H1 (cell line): ENCODE measurements around the gene EPHA6. TPM values are rescaled to one million over a fixed set of nuclear protein-coding genes. Genes with fewer than 3 reads are reported as not detected.

Experiments used
- CTCF ChIA-PET: fragments of 300-600 bp; sonication (Branson Sonifier 250); formaldehyde crosslinking; loops from one replicate; lab custom pipeline; 2021; ENCODE audit not compliant: partially characterized antibody; lab: Charles Lee
- POLR2A ChIA-PET: fragments of 300-600 bp; sonication (Branson Sonifier 250); formaldehyde crosslinking; loops from one replicate; lab custom pipeline; 2021; ENCODE audit warnings: inconsistent platforms; ENCODE audit not compliant: partially characterized antibody; lab: Charles Lee
- DNase-seq, 2 experiments: peaks; one replicate each; pipeline versions ENCODE4 v3.0.0 to v3.0.0-alpha.2; 2010 to 2022; ENCODE audit warnings: low spot score in 2 of 2, low read depth in 1 of 2, mixed read lengths in 1 of 2
- FAIRE-seq: peaks from 2 replicates; lab custom pipeline; 2011; peaks lifted over from hg19 to GRCh38; lab: Jason Lieb, UNC
- H2AFZ ChIP-seq: 2 replicates; pipeline ENCODE4 v1.8.1; 2012; ENCODE audit warnings: low read length, inconsistent platforms
- H2AK5ac ChIP-seq: 2 replicates; pipeline ENCODE4 v1.6.1; 2013; ENCODE audit warnings: low read depth, low read length
- H2BK120ac ChIP-seq: replicated peaks from 2 replicates; pipeline ENCODE3; 2013; ENCODE audit warnings: low read depth, low read length, inconsistent platforms
- H2BK12ac ChIP-seq: 2 replicates; pipeline ENCODE4 v1.6.1; 2013; ENCODE audit warnings: low read depth, low read length
- H2BK15ac ChIP-seq: 2 replicates; pipeline ENCODE4 v1.6.1; 2013; ENCODE audit warnings: low read length
- H2BK20ac ChIP-seq: 2 replicates; pipeline ENCODE4 v1.6.1; 2013; ENCODE audit warnings: low read length
- H2BK5ac ChIP-seq: 2 replicates; pipeline ENCODE4 v1.6.1; 2013; ENCODE audit warnings: low read depth, low read length
- H3K14ac ChIP-seq: 2 replicates; pipeline ENCODE4 v1.6.1; 2013; ENCODE audit warnings: inconsistent platforms; ENCODE audit not compliant: insufficient read length
- H3K18ac ChIP-seq: 2 replicates; pipeline ENCODE4 v1.6.1; 2013; ENCODE audit warnings: low read length; ENCODE audit errors: extremely low read depth
- H3K23ac ChIP-seq: 2 replicates; pipeline ENCODE4 v1.6.1; 2013; ENCODE audit warnings: inconsistent platforms; ENCODE audit not compliant: insufficient read length
- H3K23me2 ChIP-seq: 2 replicates; pipeline ENCODE4 v1.6.1; 2013; ENCODE audit warnings: low read depth, low read length
- H3K27ac ChIP-seq: 2 replicates; pipeline ENCODE4 v1.6.1; 2011; ENCODE audit warnings: low read depth, low read length, inconsistent platforms
- H3K27me3 ChIP-seq, 4 experiments: replicated peaks in 1 of 4; 1 replicate in 1 of 4; 2 replicates in 3 of 4; pipeline versions ENCODE4 v1.6.1 to v1.8.1; 2011 to 2013; ENCODE audit warnings: low read length in 3 of 4, mild to moderate bottlenecking in 3 of 4, inconsistent platforms in 2 of 4, mixed read lengths in 2 of 4, moderate library complexity in 1 of 4; ENCODE audit not compliant: control insufficient read depth in 3 of 4, insufficient read depth in 3 of 4; ENCODE audit errors: extremely low read depth in 1 of 4
- H3K36me3 ChIP-seq, 4 experiments: 2 replicates each; pipeline versions ENCODE4 v1.6.1 to v1.8.1; 2011 to 2013; ENCODE audit warnings: mild to moderate bottlenecking in 4 of 4, low read length in 3 of 4, moderate library complexity in 2 of 4, control low read depth in 1 of 4, inconsistent platforms in 1 of 4; ENCODE audit not compliant: insufficient read depth in 4 of 4, control insufficient read depth in 2 of 4
- H3K4ac ChIP-seq: replicated peaks from 2 replicates; pipeline ENCODE3; 2013; ENCODE audit warnings: low read length, low read depth, mixed read lengths, inconsistent platforms; ENCODE audit not compliant: insufficient read length
- H3K4me1 ChIP-seq, 4 experiments: replicated peaks in 1 of 4; 1 replicate in 1 of 4; 2 replicates in 3 of 4; pipeline versions ENCODE4 v1.6.1 to v1.8.1; 2011 to 2013; ENCODE audit warnings: low read length in 3 of 4, inconsistent platforms in 2 of 4, mixed read lengths in 1 of 4; ENCODE audit not compliant: insufficient read depth in 4 of 4, control insufficient read depth in 3 of 4
- H3K4me2 ChIP-seq, 2 experiments: 2 replicates each; pipeline versions ENCODE4 v1.6.1 to v1.8.1; 2011 to 2013; ENCODE audit warnings: low read depth in 2 of 2, low read length in 2 of 2, control low read depth in 1 of 2, inconsistent platforms in 1 of 2, mild to moderate bottlenecking in 1 of 2; ENCODE audit not compliant: insufficient read depth in 1 of 2
- H3K4me3 ChIP-seq, 4 experiments: fragments of 200-600, 300-600 bp in 1 of 4; sonication (generic), shearing (Covaris generic), sonication (Bioruptor Twin) in 1 of 4; 2 replicates each; pipeline versions ENCODE4 v1.5.1 to v1.8.1; 2011 to 2016; ENCODE audit warnings: low read length in 4 of 4, low read depth in 3 of 4, control low read depth in 2 of 4, inconsistent platforms in 2 of 4, mild to moderate bottlenecking in 2 of 4, mixed read lengths in 1 of 4, moderate library complexity in 1 of 4; ENCODE audit not compliant: insufficient read depth in 2 of 4; ENCODE audit errors: extremely low read depth in 1 of 4
- H3K56ac ChIP-seq: replicated peaks from 2 replicates; pipeline ENCODE3; 2013; ENCODE audit warnings: low read depth, mild to moderate bottlenecking, mixed read lengths, low read length, inconsistent platforms; ENCODE audit not compliant: insufficient read length
- H3K79me1 ChIP-seq: 2 replicates; pipeline ENCODE4 v1.6.1; 2013; ENCODE audit warnings: low read depth, low read length, control low read depth
- H3K79me2 ChIP-seq, 2 experiments: 2 replicates each; pipeline versions ENCODE4 v1.6.1 to v1.8.1; 2012 to 2013; ENCODE audit warnings: low read length in 2 of 2, mild to moderate bottlenecking in 2 of 2, inconsistent platforms in 1 of 2; ENCODE audit not compliant: insufficient read depth in 2 of 2, control insufficient read depth in 1 of 2
- H3K9ac ChIP-seq, 4 experiments: replicated peaks in 1 of 4; 1 replicate in 1 of 4; 2 replicates in 3 of 4; pipeline versions ENCODE4 v1.6.1 to v1.8.1; 2011 to 2013; ENCODE audit warnings: low read depth in 3 of 4, low read length in 3 of 4, control low read depth in 2 of 4, mild to moderate bottlenecking in 2 of 4, moderate library complexity in 2 of 4, inconsistent platforms in 1 of 4; ENCODE audit errors: extremely low read depth in 1 of 4
- H3K9me3 ChIP-seq, 2 experiments: 2 replicates each; pipeline versions ENCODE4 v1.6.1 to v1.8.1; 2012 to 2013; ENCODE audit warnings: mild to moderate bottlenecking in 2 of 2, moderate library complexity in 2 of 2, control low read depth in 1 of 2, inconsistent platforms in 1 of 2, low read depth in 1 of 2, low read length in 1 of 2, mixed read lengths in 1 of 2; ENCODE audit not compliant: insufficient read depth in 2 of 2
- H4K20me1 ChIP-seq, 2 experiments: replicated peaks in 1 of 2; 2 replicates each; pipeline versions ENCODE3 to v1.8.1; 2011 to 2013; ENCODE audit warnings: inconsistent platforms in 2 of 2, low read length in 2 of 2, mild to moderate bottlenecking in 1 of 2; ENCODE audit not compliant: insufficient read depth in 2 of 2, control insufficient read depth in 1 of 2
- H4K5ac ChIP-seq: 2 replicates; pipeline ENCODE4 v1.6.1; 2013; ENCODE audit warnings: low read length, low read depth, mixed read lengths, inconsistent platforms; ENCODE audit not compliant: insufficient read length
- H4K8ac ChIP-seq: 2 replicates; pipeline ENCODE4 v1.8.0; 2013; ENCODE audit warnings: mild to moderate bottlenecking, moderate library complexity, low read length, inconsistent platforms; ENCODE audit not compliant: insufficient read depth; ENCODE audit errors: extremely low read depth
- H4K91ac ChIP-seq: replicated peaks from 2 replicates; pipeline ENCODE3; 2013; ENCODE audit warnings: low read length, mixed read lengths, inconsistent platforms; ENCODE audit not compliant: insufficient read length
- GTF2F1 ChIP-seq: IDR thresholded peaks from 2 replicates; pipeline ENCODE4 v1.6.1; 2012; ENCODE audit warnings: low read depth, low read length, improper control_type of control experiment, borderline replicate concordance
- JUN ChIP-seq: IDR thresholded peaks from 2 replicates; pipeline ENCODE4 v1.6.1; 2011; ENCODE audit warnings: low read depth, mild to moderate bottlenecking, improper control_type of control experiment, low read length
- MAX ChIP-seq: IDR thresholded peaks from 2 replicates; pipeline ENCODE4 v1.6.1; 2012; ENCODE audit warnings: inconsistent platforms
- POLR2A ChIP-seq, 2 experiments: IDR thresholded peaks; 1 replicate in 1 of 2; 2 replicates in 1 of 2; pipeline ENCODE4 v1.6.1; 2011; ENCODE audit warnings: low read depth in 2 of 2, low read length in 2 of 2, mild to moderate bottlenecking in 2 of 2; ENCODE audit errors: control extremely low read depth in 1 of 2
- POU5F1 ChIP-seq: IDR thresholded peaks from 2 replicates; pipeline ENCODE4 v1.6.1; 2011; ENCODE audit warnings: low read depth, mild to moderate bottlenecking, low read length, moderate library complexity
- SP4 ChIP-seq: IDR thresholded peaks from 2 replicates; pipeline ENCODE4 v1.6.1; 2012; ENCODE audit warnings: low read length, inconsistent platforms
- WGBS, 2 experiments: shearing (Covaris generic) in 1 of 2; methylation state at CpG; one replicate each; pipeline versions ENCODE4 v1.1.6 to v1.1.7; 2013 to 2015; ENCODE audit warnings: low lambda C conversion rate in 2 of 2, mixed read lengths in 2 of 2, inconsistent platforms in 1 of 2, low coverage in 1 of 2, missing lambda C conversion rate in 1 of 2; ENCODE audit not compliant: insufficient replicate concordance in 2 of 2, insufficient coverage in 1 of 2, insufficient read length in 1 of 2; ENCODE audit errors: extremely low coverage in 1 of 2, missing lambda C conversion rate in 1 of 2; 5-methylcytosine and 5-hydroxymethylcytosine counted together
- polyA plus RNA-seq, 7 experiments: library from polyadenylated mRNA; depleted of rRNA in 3 of 7; stranded (reverse) in 5 of 7; unstranded in 2 of 7; fragments of >200 nt in 5 of 7; fragments of 200-250 nt in 2 of 7; gene quantifications; 1 replicate in 5 of 7; 2 replicates in 1 of 7; 4 replicates in 1 of 7; pipeline versions ENCODE4 v1.2.1 to v1.2.3, GENCODE V29; 2011 to 2013; ENCODE audit warnings: missing spikeins in 2 of 7, mixed read lengths in 2 of 7
- total RNA-seq: library from RNA; stranded (reverse); fragmentation: NEBNext Ultra II Directional; extraction: Animal tissue kit (Norgen Biotek cat#: 25700); gene quantifications from 2 replicates; pipeline ENCODE4 v1.2.1, GENCODE V29; 2021

EPHA6 gene
- total and polyA plus RNA-seq, 2 of the 8 experiments (the other 6 are each of a cell fraction or from before 2014, with no cell fraction given) = 0.83 to 3.2 TPM

- POLR2A ChIA-PET = no interaction called here
- Histone ChIP-seq H3K79me2 (no peaks in the 10 kb centered on the region), H2BK12ac (no peak overlapping the region)
These were observed 38.5 kb downstream of the EPHA6 start for GRCh38 chr3:96852849-96853248.

More at GRCh38 chr3:96852849-96853248, 38.5 kb downstream of the EPHA6 start:
- Histone ChIP-seq H4K20me1 (no peaks in the 10 kb centered on the region), H3K4ac (no peak overlapping the region), H3K23me2 (no peaks in the 10 kb centered on the region), H3K18ac (no peak overlapping the region), H2BK20ac (no peak overlapping the region), H3K9me3 (no peaks in the 10 kb centered on the region), H2AFZ (no peak overlapping the region), H3K79me1 (no peaks in the 10 kb centered on the region), H3K14ac (no peak overlapping the region), H3K9ac (no peak overlapping the region), H3K4me3 (no peak overlapping the region), H4K8ac (no peak overlapping the region), H2BK5ac (no peak overlapping the region), H3K4me2 (no peak overlapping the region), H2BK15ac (no peak overlapping the region), H3K27ac (no peak overlapping the region), H3K36me3 (no peaks in the 10 kb centered on the region), H3K23ac (no peak overlapping the region), H4K91ac (no peak overlapping the region)
- DNase-seq = no peak
- CTCF ChIA-PET = interaction anchor here (0.6 kb wide), 1 partner anchor 669 kb away, joined by 3 read pairs; no protein-coding TSS in a partner anchor
- WGBS, 2 experiments = 94% methylated on average over 2 of the region's 2 CpGs; no CpG with 5 or more reads in 1 of the 2 experiments
- TF ChIP-seq MAX (no peak), GTF2F1 (no peak), JUN (no peak), SP4 (no peak), POLR2A (IDR thresholded peaks at IDR 0.05; ENCODE audit: control extremely low read depth in 1 of 2, low read depth in 2 of 2, low read length in 2 of 2) (no peak), POU5F1 (no peak)
- TF ChIP-seq, all 59 proteins: peak for 0
- Histone ChIP-seq H2AK5ac (no peak overlapping the region), H3K56ac (no peak overlapping the region), H3K27me3 (no peaks in the 10 kb centered on the region), H4K5ac (no peak overlapping the region), H2BK120ac (no peak overlapping the region), H3K4me1 (no peaks in the 10 kb centered on the region)
- no peak for FAIRE-seq
